ENCODE data around the gene AKT3.

Gene AKT3

DNA sequence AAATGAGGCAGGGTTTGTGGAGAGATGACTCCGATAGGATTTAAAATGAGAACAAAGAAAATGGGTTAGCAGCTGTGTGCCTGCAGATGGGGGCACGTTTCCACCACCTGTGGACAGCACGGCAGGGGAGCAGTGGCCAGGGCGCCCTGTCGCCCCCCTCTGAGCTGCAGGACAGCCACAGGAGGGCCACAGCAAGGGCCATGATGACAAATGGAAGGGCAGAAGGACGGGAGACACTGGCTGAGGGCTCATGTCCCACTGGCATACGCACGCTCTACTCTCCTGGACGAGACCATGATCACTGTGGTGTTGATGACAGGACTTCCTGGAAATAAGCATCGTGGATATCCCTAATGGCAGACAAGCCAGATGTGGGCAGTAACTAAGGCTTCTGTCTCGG lies 353.2 kb downstream of the AKT3 start:
- TF ChIP-seq ZFX (IDR thresholded peaks at IDR 0.05) = no peak
- TF ChIP-seq, protein P1, sequence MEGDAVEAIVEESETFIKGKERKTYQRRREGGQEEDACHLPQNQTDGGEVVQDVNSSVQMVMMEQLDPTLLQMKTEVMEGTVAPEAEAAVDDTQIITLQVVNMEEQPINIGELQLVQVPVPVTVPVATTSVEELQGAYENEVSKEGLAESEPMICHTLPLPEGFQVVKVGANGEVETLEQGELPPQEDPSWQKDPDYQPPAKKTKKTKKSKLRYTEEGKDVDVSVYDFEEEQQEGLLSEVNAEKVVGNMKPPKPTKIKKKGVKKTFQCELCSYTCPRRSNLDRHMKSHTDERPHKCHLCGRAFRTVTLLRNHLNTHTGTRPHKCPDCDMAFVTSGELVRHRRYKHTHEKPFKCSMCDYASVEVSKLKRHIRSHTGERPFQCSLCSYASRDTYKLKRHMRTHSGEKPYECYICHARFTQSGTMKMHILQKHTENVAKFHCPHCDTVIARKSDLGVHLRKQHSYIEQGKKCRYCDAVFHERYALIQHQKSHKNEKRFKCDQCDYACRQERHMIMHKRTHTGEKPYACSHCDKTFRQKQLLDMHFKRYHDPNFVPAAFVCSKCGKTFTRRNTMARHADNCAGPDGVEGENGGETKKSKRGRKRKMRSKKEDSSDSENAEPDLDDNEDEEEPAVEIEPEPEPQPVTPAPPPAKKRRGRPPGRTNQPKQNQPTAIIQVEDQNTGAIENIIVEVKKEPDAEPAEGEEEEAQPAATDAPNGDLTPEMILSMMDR (conservative IDR thresholded peaks at IDR 0.05) = no peak
- no peak overlapping the region for H3K27ac ChIP-seq

DNA sequence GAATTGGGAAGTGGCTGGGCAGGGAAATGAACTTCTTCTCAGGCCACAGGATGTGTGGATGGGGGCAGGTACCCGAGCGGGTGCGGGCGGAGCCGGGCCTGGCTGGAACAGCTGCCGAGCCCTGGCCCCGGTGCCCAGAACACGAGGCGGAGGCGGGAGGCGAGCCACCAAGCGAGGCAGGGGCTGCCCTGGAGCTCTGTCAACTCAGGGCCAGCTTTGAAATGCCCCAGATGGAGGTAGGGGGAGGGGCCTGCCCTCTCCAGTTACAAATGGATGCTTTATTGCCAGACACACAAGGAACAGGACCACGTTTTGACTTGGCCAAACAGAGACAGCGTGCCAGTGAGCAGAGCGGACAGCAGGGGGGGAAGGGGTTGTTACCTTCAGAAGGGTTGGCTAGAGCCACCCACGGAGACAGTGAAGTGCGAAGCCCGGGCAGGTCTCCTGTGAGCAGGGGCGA lies 353.8 kb downstream of the AKT3 start:
- H3K27ac ChIP-seq = no peak overlapping the region
- no peak for TF ChIP-seq ZFX (IDR thresholded peaks at IDR 0.05)
- TF ChIP-seq, protein P1 (conservative IDR thresholded peaks at IDR 0.05) = no peak

DNA sequence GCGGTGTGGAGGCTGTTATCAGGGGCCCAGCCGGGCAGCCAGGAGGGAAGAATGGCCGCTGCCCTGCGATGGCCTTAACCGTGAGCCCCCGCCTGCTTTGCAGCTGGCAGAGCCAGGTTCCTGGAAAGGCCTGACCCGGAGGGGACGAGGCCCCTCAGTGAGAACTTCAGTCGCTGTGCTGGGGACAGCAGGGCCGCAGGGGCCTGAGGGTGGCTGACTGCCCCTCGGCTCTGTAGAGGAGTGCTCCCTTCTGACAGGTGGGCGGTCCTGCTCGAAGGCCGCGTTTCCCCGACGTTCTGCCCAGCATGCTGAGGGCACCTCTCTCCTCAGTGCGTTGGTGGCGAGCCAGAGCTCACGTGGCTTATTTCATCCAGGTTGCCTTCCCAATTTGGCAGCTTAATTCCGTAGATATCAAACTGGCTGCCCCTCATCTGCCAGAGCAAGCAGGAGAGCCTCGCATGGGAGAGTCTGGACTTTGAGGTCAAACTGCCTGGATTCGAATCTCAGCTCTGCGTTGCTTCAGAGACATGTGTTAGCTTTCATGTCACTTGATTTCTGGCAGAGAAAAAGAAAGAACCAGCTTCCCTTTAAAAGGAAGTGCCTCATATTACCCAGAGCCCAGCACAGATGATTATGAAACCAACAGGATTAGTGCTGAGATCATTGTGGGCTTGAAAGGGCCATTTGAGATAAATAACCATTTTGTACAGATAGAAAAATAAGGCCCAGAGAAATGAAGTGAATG lies 354.4 kb downstream of the AKT3 start:
- no peak overlapping the region for H3K27ac ChIP-seq
- no peak for TF ChIP-seq ZFX (IDR thresholded peaks at IDR 0.05)
- TF ChIP-seq, protein P1 (conservative IDR thresholded peaks at IDR 0.05) = no peak

DNA sequence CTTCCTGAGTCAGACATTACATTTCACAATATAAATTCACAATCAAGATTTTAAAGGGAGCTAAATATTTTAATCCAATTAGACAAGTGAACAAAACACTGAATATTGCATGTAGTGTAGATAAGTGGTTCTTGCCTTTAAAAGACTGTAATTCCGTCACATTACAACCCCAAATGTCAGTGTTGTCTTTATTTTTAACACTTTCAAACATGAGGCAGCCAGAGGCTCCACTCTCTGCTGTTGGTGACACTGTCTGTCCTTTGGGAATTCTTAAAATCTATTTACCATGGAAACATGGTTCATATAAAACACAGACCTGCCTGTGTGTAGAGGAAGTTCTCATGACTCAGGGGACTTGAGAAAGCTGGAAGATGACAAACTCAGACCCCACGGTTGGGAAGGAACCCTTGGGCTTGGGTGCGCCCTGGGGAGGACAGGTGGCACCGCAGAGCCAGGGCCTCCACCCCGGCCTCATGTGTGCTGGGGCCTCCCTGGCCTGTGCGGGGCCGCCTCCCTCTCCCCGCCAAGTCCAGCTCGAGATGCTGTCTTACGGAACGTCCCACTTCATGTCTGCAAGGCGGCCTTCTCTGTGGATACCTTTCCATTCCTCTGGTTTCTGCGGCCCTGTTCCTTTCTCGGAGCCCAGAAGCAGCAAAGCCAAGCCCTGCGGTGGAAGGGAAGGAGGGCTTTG lies 355.2 kb downstream of the AKT3 start:
- TF ChIP-seq ZFX (IDR thresholded peaks at IDR 0.05) = no peak
- TF ChIP-seq, protein P1 (conservative IDR thresholded peaks at IDR 0.05) = no peak

DNA sequence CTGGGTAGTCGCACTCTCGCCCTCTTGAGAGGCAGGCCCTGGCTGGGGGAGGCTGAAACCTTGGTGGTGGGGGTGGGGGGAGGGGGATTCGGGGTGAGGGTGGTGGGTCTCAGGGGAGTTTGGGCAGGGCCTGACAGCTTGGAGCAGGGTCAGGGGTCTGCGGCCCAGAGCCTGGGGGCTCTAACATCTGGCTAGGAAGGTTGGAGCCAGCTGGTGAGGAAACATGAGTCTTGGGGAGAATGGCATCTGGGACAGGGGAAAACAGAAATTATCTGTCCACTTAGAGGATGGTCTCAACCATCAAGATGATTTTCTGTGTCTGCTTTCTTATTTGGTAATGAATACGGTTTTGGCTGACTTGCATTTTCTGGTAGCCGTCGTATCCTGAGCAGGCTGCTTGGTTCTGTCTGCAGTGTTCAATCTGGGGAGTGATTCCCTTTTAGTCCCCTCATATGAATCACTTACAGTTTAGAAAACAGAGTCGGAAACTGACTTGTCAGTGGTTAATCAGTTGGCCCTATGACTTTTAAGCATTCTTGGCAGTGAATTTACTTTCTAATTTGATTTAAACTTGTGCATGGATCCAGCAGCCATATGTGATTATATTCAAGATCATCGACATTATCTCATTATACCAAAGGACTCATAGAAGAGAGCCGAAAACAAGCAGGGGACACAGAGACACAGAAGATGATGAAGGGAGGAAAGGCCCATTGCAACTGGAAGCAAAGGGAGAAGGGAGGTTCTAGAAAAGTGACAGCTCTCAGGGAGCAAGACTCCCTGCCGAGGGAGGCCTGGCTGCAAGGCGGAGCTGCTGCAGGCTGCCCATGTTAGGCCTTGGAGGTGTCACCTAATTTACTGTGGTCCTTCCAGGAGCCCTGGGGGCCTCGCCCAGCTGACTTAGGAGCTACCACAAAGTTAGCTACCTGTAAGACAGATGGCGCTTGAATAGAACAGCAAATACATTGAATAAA lies 356.6 kb downstream of the AKT3 start:
- TF ChIP-seq ZFX (IDR thresholded peaks at IDR 0.05) = no peak
- TF ChIP-seq, protein P1 (conservative IDR thresholded peaks at IDR 0.05) = no peak
- no peak overlapping the region for H3K27ac ChIP-seq

More for the DNA sequence above, 355.2 kb downstream of the AKT3 start:
- no peak overlapping the region for H3K27ac ChIP-seq

DNA sequence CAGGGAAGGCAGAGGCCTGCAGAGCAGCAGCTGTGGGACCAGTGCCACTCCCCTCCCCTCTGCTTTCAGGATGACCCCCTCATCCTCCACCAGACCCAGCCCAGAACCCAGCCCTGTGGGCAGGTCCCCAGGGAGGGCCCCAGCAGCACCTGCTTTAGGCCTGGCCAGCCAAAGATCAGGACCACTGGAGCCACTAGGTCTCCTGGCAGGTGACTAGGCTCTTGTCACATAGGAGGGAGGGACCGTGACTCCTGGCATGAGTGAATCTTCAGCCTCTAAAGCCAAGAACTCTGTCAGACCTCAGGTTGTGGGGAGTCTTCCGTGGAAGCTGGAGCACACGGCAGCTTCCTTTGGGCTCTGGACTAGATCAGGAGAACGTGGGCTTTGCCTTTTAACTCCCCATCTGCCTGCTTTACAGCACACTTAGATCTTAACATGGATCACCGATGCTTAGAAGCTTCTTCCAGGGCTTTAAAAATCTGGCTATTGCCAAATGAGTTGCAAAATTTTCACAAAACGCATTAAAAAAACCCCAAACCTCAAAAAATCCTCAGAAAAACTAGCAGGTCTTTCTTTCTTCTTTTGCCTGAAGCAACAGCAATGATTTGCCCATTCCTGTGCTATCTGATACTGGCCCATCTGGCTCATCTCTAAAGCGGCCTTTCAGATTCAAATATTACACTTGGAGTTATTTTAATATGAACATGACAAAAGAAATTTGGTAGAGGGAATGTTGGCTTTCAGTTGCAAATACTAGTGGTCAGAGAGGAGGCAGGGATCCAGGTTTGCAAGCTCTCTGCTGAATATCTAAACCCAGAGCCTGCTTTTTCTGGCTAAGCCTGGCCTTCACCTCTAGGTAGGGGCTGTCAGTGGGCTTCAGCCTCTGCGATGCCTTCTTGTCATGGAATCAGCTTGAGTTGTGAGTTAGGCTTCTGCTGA lies 359.0 kb downstream of the AKT3 start:
- no peak for TF ChIP-seq ZFX (IDR thresholded peaks at IDR 0.05)
- TF ChIP-seq, protein P1 (conservative IDR thresholded peaks at IDR 0.05) = no peak
- H3K27ac ChIP-seq = no peak overlapping the region

All from C4-2B (cell line).